Kidney epithelial cell (primary cell): ENCODE data around the gene DOCK3. TPM values are rescaled to one million over a fixed set of nuclear protein-coding genes. Genes with fewer than 3 reads are reported as not detected.

Source experiments
- DNase-seq: peaks from one replicate; pipeline ENCODE4 v3.0.0-alpha.2; 2010; ENCODE audit warnings: low read depth
- H3K27me3 ChIP-seq: 2 replicates; pipeline ENCODE4 v1.6.0; 2011; ENCODE audit warnings: low read length; ENCODE audit not compliant: control insufficient read depth, insufficient read depth
- H3K36me3 ChIP-seq: 2 replicates; pipeline ENCODE4 v1.5.1; 2011; ENCODE audit warnings: low read length; ENCODE audit not compliant: control insufficient read depth, insufficient read depth
- H3K4me3 ChIP-seq: 2 replicates; pipeline ENCODE4 v1.5.1; 2011; ENCODE audit warnings: low read depth, mild to moderate bottlenecking, control low read depth, low read length
- total RNA-seq: library from RNA; depleted of rRNA; stranded (reverse); fragments of >200 nt; gene quantifications from 2 replicates; pipeline ENCODE4 v1.2.3, GENCODE V29; 2015
- TF ChIP-seq, protein P1 (sequence below): IDR thresholded peaks from 2 replicates; pipeline ENCODE4 v1.5.1; 2011; ENCODE audit warnings: mild to moderate bottlenecking, moderate library complexity, low read length, control low read depth, inconsistent platforms; ENCODE audit not compliant: insufficient read depth, poor library complexity, severe bottlenecking

Gene DOCK3
- total RNA-seq, 1 donor from 2014 or later, result 1.7 TPM

GRCh38 chr3:50982540-50983325, 308.0 kb downstream of the DOCK3 start:
- TF ChIP-seq, protein P1, sequence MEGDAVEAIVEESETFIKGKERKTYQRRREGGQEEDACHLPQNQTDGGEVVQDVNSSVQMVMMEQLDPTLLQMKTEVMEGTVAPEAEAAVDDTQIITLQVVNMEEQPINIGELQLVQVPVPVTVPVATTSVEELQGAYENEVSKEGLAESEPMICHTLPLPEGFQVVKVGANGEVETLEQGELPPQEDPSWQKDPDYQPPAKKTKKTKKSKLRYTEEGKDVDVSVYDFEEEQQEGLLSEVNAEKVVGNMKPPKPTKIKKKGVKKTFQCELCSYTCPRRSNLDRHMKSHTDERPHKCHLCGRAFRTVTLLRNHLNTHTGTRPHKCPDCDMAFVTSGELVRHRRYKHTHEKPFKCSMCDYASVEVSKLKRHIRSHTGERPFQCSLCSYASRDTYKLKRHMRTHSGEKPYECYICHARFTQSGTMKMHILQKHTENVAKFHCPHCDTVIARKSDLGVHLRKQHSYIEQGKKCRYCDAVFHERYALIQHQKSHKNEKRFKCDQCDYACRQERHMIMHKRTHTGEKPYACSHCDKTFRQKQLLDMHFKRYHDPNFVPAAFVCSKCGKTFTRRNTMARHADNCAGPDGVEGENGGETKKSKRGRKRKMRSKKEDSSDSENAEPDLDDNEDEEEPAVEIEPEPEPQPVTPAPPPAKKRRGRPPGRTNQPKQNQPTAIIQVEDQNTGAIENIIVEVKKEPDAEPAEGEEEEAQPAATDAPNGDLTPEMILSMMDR, result no peak
- no peak overlapping the region for H3K4me3 ChIP-seq
- H3K36me3 ChIP-seq, result no peaks in the 10 kb centered on the region
- no peaks in the 10 kb centered on the region for H3K27me3 ChIP-seq
- DNase-seq, result no peak

DNA sequence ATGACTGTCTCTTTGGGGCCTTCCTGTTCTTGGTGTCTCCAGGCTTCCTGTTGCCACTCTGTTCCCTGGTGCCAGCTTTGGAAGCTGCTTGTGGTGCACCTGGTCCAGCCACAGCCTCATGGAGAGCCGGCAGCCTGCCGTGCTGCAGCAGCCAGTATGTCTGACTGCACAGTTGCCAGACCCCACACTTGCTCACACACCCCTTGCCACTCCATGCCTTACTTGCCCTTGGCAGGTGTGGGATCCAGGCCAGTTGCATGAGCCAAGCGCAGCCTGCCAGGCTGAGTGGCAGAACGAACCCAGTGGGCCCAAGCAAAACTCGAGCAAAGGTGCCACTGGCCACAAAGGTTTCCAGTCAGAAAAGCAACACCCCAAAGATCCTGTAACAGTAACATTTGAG, 309.2 kb downstream of the DOCK3 start:
- Histone ChIP-seq H3K36me3 (no peaks in the 10 kb centered on the region), H3K4me3 (no peak overlapping the region), H3K27me3 (no peaks in the 10 kb centered on the region)
- DNase-seq, result no peak
- TF ChIP-seq, protein P1, result no peak

- Histone ChIP-seq H3K27me3 (no peaks in the 10 kb centered on the region), H3K4me3 (no peak overlapping the region), H3K36me3 (no peaks in the 10 kb centered on the region)
- TF ChIP-seq, protein P1, result no peak
- no peak for DNase-seq
These were observed 311.2 kb downstream of the DOCK3 start for GRCh38 chr3:50985893-50986292.

- Histone ChIP-seq H3K27me3 (no peaks in the 10 kb centered on the region), H3K4me3 (no peak overlapping the region), H3K36me3 (no peaks in the 10 kb centered on the region)
- TF ChIP-seq, protein P1, result no peak
- DNase-seq, result no peak
These were observed 312.0 kb downstream of the DOCK3 start for GRCh38 chr3:50986726-50987125.

DNA sequence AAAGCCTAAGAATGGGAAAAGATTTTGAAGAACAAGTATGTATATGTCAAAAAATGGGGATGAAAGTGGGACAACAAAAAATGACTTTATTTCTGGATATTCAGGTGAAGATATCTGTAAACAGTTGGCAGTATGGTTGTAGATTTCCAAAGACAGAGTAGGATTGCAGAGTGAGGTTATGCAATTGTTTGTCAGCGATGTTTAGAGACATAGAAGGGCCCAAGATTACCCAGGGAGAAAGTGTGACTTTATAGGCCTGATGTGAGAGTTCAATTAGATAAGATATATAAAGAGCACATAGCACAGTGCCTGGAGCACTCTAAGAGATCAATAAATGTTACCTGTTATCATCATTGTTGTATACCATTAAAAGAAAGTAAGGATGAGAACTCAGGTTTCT, 319.8 kb downstream of the DOCK3 start:
- DNase-seq, result no peak
- no peak overlapping the region for H3K4me3 ChIP-seq
- no peaks in the 10 kb centered on the region for H3K36me3 ChIP-seq
- TF ChIP-seq, protein P1, result no peak
- no peaks in the 10 kb centered on the region for H3K27me3 ChIP-seq

- TF ChIP-seq, protein P1, result no peak
- Histone ChIP-seq H3K36me3 (no peaks in the 10 kb centered on the region), H3K27me3 (no peaks in the 10 kb centered on the region), H3K4me3 (no peak overlapping the region)
- DNase-seq, result no peak
These were observed 320.5 kb downstream of the DOCK3 start for GRCh38 chr3:50995085-50995824.
